Measurements from ENCODE around the gene CDH16. TPM values are rescaled to one million over a fixed set of nuclear protein-coding genes. Genes with fewer than 3 reads are reported as not detected.

CDH16 gene
- total and polyA plus RNA-seq, 2 of the 13 experiments (the other 11 are each of a cell fraction or from before 2014, with no cell fraction given), result 2.7 to 3.9 TPM

GRCh38 chr16:66905633-66906539 is 12.8 kb downstream of the CDH16 start:
- ATAC-seq, result peak; percentile 73
- in situ Hi-C loops (cut with HindIII; ENCODE audit: extremely low pct_ligation_motif_present, low pct_unique_long_range_greater_than_20kb) (no loop called here), intact Hi-C loops (cut with micrococcal nuclease; ENCODE audit: unreplicated experiment) (no loop called here)
- 26% methylated on average over 11 of the region's 11 CpGs for WGBS (ENCODE audit: low lambda C conversion rate)
- Histone ChIP-seq H3K27ac (ENCODE audit: extremely low read length, insufficient read depth, low read length) (peak overlapping the region; percentile 75), H3K4me1 (ENCODE audit: insufficient read depth, low read length) (peaks cover 84% of the 10 kb centered on the region), H3K4me2 (ENCODE audit: low read depth, low read length) (peak overlapping the region; percentile 82), H3K36me3 (replicated peaks in 1 of 2; ENCODE audit: control insufficient read depth in 1 of 2, insufficient read depth in 2 of 2, low read length in 2 of 2) (no peaks in the 10 kb centered on the region), H2AFZ (ENCODE audit: low read length) (no peak overlapping the region), H3K79me2 (ENCODE audit: insufficient read depth, low read length) (no peaks in the 10 kb centered on the region), H3K9ac (ENCODE audit: insufficient read depth, low read depth, low read length) (peak overlapping the region; percentile 74), H3K27me3 (ENCODE audit: control insufficient read depth in 1 of 2, insufficient read depth in 2 of 2, low read length in 2 of 2) (no peaks in the 10 kb centered on the region), H3K9me3 (ENCODE audit: low read length) (no peaks in the 10 kb centered on the region), H3K4me3 (replicated peaks in 1 of 3; ENCODE audit: insufficient read depth in 1 of 3, low read depth in 2 of 3, low read length in 3 of 3) (peak overlapping the region; percentile 52 to 72 (median 56)), H4K20me1 (ENCODE audit: insufficient read depth, low read length) (no peaks in the 10 kb centered on the region)
- FAIRE-seq, result peak; percentile 100
- DNase-seq (ENCODE audit: low spot score), result peak; percentile 99
- CTCF ChIA-PET (ENCODE audit: low intra/inter-chr PET ratio, low total read pairs), result no interaction called here
- POLR2A ChIA-PET, result interaction anchor here (0.9 to 10.3 kb wide), 16 partner anchors 11 to 262 kb away, joined by 3 to 86 read pairs (median 6); partner anchors contain the start of genes B3GNT9, CDH16, CES2 and CIAO2B
- BruUV-seq (replicated peaks), result no TSS peak
- TF ChIP-seq KLF6 (CRISPR knock-in tag; IDR thresholded peaks at IDR 0.05) (no peak; the same call in 1 of the 2 replicates), SUZ12 (IDR thresholded peaks at IDR 0.05; ENCODE audit: low read depth, low read length) (no peak), RNF219 (CRISPR knock-in tag; IDR thresholded peaks at IDR 0.05) (no peak), ZNF142 (CRISPR knock-in tag; IDR thresholded peaks at IDR 0.05) (peak; percentile 59; the same call in 1 of the 2 replicates), ZNF335 (CRISPR knock-in tag; IDR thresholded peaks at IDR 0.05) (no peak), MTERF4 (CRISPR knock-in tag; IDR thresholded peaks at IDR 0.05) (no peak), ZNF484 (CRISPR knock-in tag; IDR thresholded peaks at IDR 0.05; ENCODE audit: borderline replicate concordance, low read depth) (no peak), HNRNPH1 (optimal IDR thresholded peaks at IDR 0.05; ENCODE audit: low read depth, low read length) (no peak), ZNF607 (CRISPR knock-in tag; IDR thresholded peaks at IDR 0.05; ENCODE audit: borderline replicate concordance) (no peak), SOX13 (IDR thresholded peaks at IDR 0.05) (0 out of 2 replicates have a peak, but pooled peaks have one; percentile 10), SOX13 (CRISPR knock-in tag; conservative IDR thresholded peaks at IDR 0.05 in 1 of 2, IDR thresholded peaks at IDR 0.05 in 1 of 2) (peak in 1 of 2 experiments; percentile 79; a peak in 2 of 4 replicates), ZBTB25 (CRISPR knock-in tag; IDR thresholded peaks at IDR 0.05) (no peak; the same call in 1 of the 2 replicates)

Measured in HepG2 (cell line).